OCI-LY3 (cell line): Measurements from ENCODE around the gene THAP5.
A peak's percentile ranks its signal among the peaks of the same experiment; 100 is the strongest.

ENCODE experiments used
- H2AFZ ChIP-seq: fragments of 200-600, 300-600 bp; shearing (Covaris generic); 2 replicates; pipeline ENCODE4 v1.6.0; 2014; ENCODE audit warnings: antibody characterized with exemption, low read depth, low read length
- H3K27ac ChIP-seq: fragments of 200-600, 300-600 bp; sonication (generic); 2 replicates; pipeline ENCODE4 v1.5.1; 2014; ENCODE audit warnings: mild to moderate bottlenecking, low read length, moderate library complexity, mixed read lengths
- H3K27me3 ChIP-seq: fragments of 200-600, 300-600 bp; sonication (generic); 2 replicates; pipeline ENCODE4 v1.6.1; 2014; ENCODE audit warnings: low read depth, low read length, mixed read lengths
- H3K36me3 ChIP-seq: fragments of 200-600, 300-600 bp; sonication (generic); replicated peaks from 2 replicates; pipeline ENCODE3; 2014; ENCODE audit warnings: low read depth, low read length, mixed read lengths
- H3K4me1 ChIP-seq: fragments of 300-600, 200-600 bp; sonication (generic); 2 replicates; pipeline ENCODE4 v1.6.1; 2014; ENCODE audit warnings: low read length, mixed read lengths
- H3K4me2 ChIP-seq: fragments of 200-600, 300-600 bp; sonication (generic); 2 replicates; pipeline ENCODE4 v1.6.1; 2014; ENCODE audit warnings: low read length, mixed read lengths
- H3K4me3 ChIP-seq: fragments of 300-600, 200-600 bp; sonication (generic); 2 replicates; pipeline ENCODE4 v1.5.1; 2014; ENCODE audit warnings: antibody characterized with exemption, mild to moderate bottlenecking, low read length, moderate library complexity
- H3K79me2 ChIP-seq: fragments of 300-600, 200-600 bp; shearing (Covaris generic); 2 replicates; pipeline ENCODE4 v1.6.1; 2014; ENCODE audit warnings: mild to moderate bottlenecking, low read length, mixed read lengths
- H3K9ac ChIP-seq: fragments of 300-600, 200-600 bp; shearing (Covaris generic); 2 replicates; pipeline ENCODE4 v1.6.0; 2014; ENCODE audit warnings: mild to moderate bottlenecking, low read length, moderate library complexity
- H3K9me3 ChIP-seq: fragments of 200-600, 300-600 bp; shearing (Covaris generic); 2 replicates; pipeline ENCODE4 v1.6.1; 2014; ENCODE audit warnings: low read length, mixed read lengths; ENCODE audit not compliant: insufficient read depth
- H4K20me1 ChIP-seq: fragments of 200-600, 300-600 bp; sonication (generic); 2 replicates; pipeline ENCODE4 v1.6.1; 2016; ENCODE audit warnings: low read length, mixed read lengths; ENCODE audit not compliant: insufficient read depth
- CTCF ChIP-seq: fragments of 200-600, 300-600 bp; sonication (generic); IDR thresholded peaks from 2 replicates; pipeline ENCODE4 v1.5.1; 2014; ENCODE audit warnings: antibody characterized with exemption, low read length, low read depth
- EZH2phosphoT487 ChIP-seq: fragments of 200-600 bp; shearing (Covaris generic); IDR thresholded peaks from 2 replicates; pipeline ENCODE4 v1.6.1; 2018; ENCODE audit warnings: antibody characterized with exemption, mixed run types, low read depth

THAP5 gene

GRCh38 chr7:108598153-108598552 lies 28.6 kb upstream of the THAP5 start:
- Histone ChIP-seq H2AFZ (no peak overlapping the region), H3K4me1 (no peaks in the 10 kb centered on the region), H3K9me3 (no peaks in the 10 kb centered on the region), H3K27me3 (peaks cover 12% of the 10 kb centered on the region), H3K4me2 (no peak overlapping the region), H3K9ac (no peak overlapping the region), H3K27ac (no peak overlapping the region), H3K79me2 (no peaks in the 10 kb centered on the region), H4K20me1 (no peaks in the 10 kb centered on the region), H3K36me3 (no peaks in the 10 kb centered on the region), H3K4me3 (no peak overlapping the region)
- TF ChIP-seq EZH2phosphoT487: no peak
- no peak for TF ChIP-seq CTCF

GRCh38 chr7:108596560-108596959 lies 27.1 kb upstream of the THAP5 start:
- H3K79me2 ChIP-seq: no peaks in the 10 kb centered on the region
- H3K4me1 ChIP-seq: 0 out of 2 replicates have a peak, but pooled peaks cover 3% of the 10 kb centered on the region
- no peak overlapping the region for H3K9ac ChIP-seq
- H3K4me2 ChIP-seq: no peak overlapping the region
- no peak for TF ChIP-seq CTCF
- no peak for TF ChIP-seq EZH2phosphoT487
- H2AFZ ChIP-seq: no peak overlapping the region
- H4K20me1 ChIP-seq: no peaks in the 10 kb centered on the region
- no peak overlapping the region for H3K4me3 ChIP-seq
- peaks cover 12% of the 10 kb centered on the region for H3K27me3 ChIP-seq
- no peak overlapping the region for H3K27ac ChIP-seq
- no peaks in the 10 kb centered on the region for H3K9me3 ChIP-seq
- no peaks in the 10 kb centered on the region for H3K36me3 ChIP-seq

GRCh38 chr7:108592646-108593201 lies 23.2 kb upstream of the THAP5 start:
- H3K4me3 ChIP-seq: no peak overlapping the region
- H3K79me2 ChIP-seq: no peaks in the 10 kb centered on the region
- H4K20me1 ChIP-seq: no peaks in the 10 kb centered on the region
- TF ChIP-seq EZH2phosphoT487 (no peak), CTCF (peak; percentile 64)
- no peaks in the 10 kb centered on the region for H3K9me3 ChIP-seq
- no peak overlapping the region for H3K9ac ChIP-seq
- H3K27me3 ChIP-seq: no peaks in the 10 kb centered on the region
- no peaks in the 10 kb centered on the region for H3K36me3 ChIP-seq
- H3K27ac ChIP-seq: no peak overlapping the region
- H3K4me1 ChIP-seq: 0 out of 2 replicates have a peak, but pooled peaks cover 3% of the 10 kb centered on the region
- peak overlapping the region; percentile 44; the same call in 1 of the 2 replicates for H3K4me2 ChIP-seq
- H2AFZ ChIP-seq: no peak overlapping the region

GRCh38 chr7:108590606-108591005 lies 21.1 kb upstream of the THAP5 start:
- no peaks in the 10 kb centered on the region for H3K36me3 ChIP-seq
- no peak overlapping the region for H3K4me2 ChIP-seq
- 0 out of 2 replicates have a peak, but pooled peaks cover 4% of the 10 kb centered on the region for H3K27me3 ChIP-seq
- H3K9me3 ChIP-seq: no peaks in the 10 kb centered on the region
- no peaks in the 10 kb centered on the region for H3K79me2 ChIP-seq
- no peak overlapping the region for H3K27ac ChIP-seq
- no peak for TF ChIP-seq CTCF
- no peak for TF ChIP-seq EZH2phosphoT487
- no peak overlapping the region for H3K4me3 ChIP-seq
- H4K20me1 ChIP-seq: no peaks in the 10 kb centered on the region
- no peak overlapping the region for H2AFZ ChIP-seq
- 0 out of 2 replicates have a peak, but pooled peaks cover 3% of the 10 kb centered on the region for H3K4me1 ChIP-seq
- H3K9ac ChIP-seq: no peak overlapping the region
